Measurements from ENCODE around the gene COMMD6.
A peak's percentile ranks its signal among the peaks of the same experiment; 100 is the strongest.

Gene COMMD6

GRCh38 chr13:75481176-75482069, 56.2 kb downstream of the COMMD6 start:
- peaks cover 0 to 11% (median 4%) of the 10 kb centered on the region in 4 donors for H3K4me1 ChIP-seq
- H3K27ac ChIP-seq = peak overlapping the region; percentile 51 to 75
- no peaks in the 10 kb centered on the region for H3K9me3 ChIP-seq
- no peak for TF ChIP-seq CTCF (IDR thresholded peaks at IDR 0.05)
- peak in 1 of 2 donors; percentile 70 for DNase-seq
- H3K27me3 ChIP-seq = no peaks in the 10 kb centered on the region
- H3K36me3 ChIP-seq = no peaks in the 10 kb centered on the region
- peak overlapping the region; percentile 79 to 87 for H3K4me3 ChIP-seq
- intact Hi-C loops (cut with DNase I; ENCODE audit: low total_unique reads) = loop anchor here (5.0 kb wide), 2 partner anchors 56 to 109 kb away; partner anchors contain the start of gene COMMD6

GRCh38 chr13:75480671-75481175, 56.9 kb downstream of the COMMD6 start:
- peak; percentile 28 to 68 for DNase-seq
- no peaks in the 10 kb centered on the region for H3K27me3 ChIP-seq
- intact Hi-C loops (cut with DNase I; ENCODE audit: low total_unique reads) = loop anchor here (5.0 kb wide), 2 partner anchors 57 to 108 kb away; partner anchors contain the start of gene COMMD6
- peak overlapping the region in 1 of 2 donors; percentile 75 for H3K27ac ChIP-seq
- H3K9me3 ChIP-seq = no peaks in the 10 kb centered on the region
- peaks cover 0 to 11% (median 4%) of the 10 kb centered on the region in 4 donors for H3K4me1 ChIP-seq
- no peaks in the 10 kb centered on the region for H3K36me3 ChIP-seq
- no peak for TF ChIP-seq CTCF (IDR thresholded peaks at IDR 0.05)
- H3K4me3 ChIP-seq = peak overlapping the region; percentile 79 to 87

GRCh38 chr13:75479102-75479740, 58.4 kb downstream of the COMMD6 start:
- intact Hi-C loops (cut with DNase I; ENCODE audit: low total_unique reads) = no loop called here
- Histone ChIP-seq H3K36me3 (no peaks in the 10 kb centered on the region), H3K27ac (no peak overlapping the region), H3K9me3 (no peaks in the 10 kb centered on the region), H3K27me3 (no peaks in the 10 kb centered on the region), H3K4me3 (no peak overlapping the region), H3K4me1 (peaks cover 0 to 11% (median 4%) of the 10 kb centered on the region in 4 donors)
- DNase-seq = no peak
- TF ChIP-seq CTCF (IDR thresholded peaks at IDR 0.05) = no peak

- intact Hi-C loops (cut with DNase I; ENCODE audit: low total_unique reads) = no loop called here
- no peak overlapping the region for H3K27ac ChIP-seq
Observed at GRCh38 chr13:75478659-75479058, 59.0 kb downstream of the COMMD6 start.

More at GRCh38 chr13:75478659-75479058, 59.0 kb downstream of the COMMD6 start:
- Histone ChIP-seq H3K4me3 (no peak overlapping the region), H3K27me3 (no peaks in the 10 kb centered on the region), H3K9me3 (no peaks in the 10 kb centered on the region), H3K4me1 (peaks cover 0 to 14% (median 6%) of the 10 kb centered on the region in 4 donors), H3K36me3 (no peaks in the 10 kb centered on the region)
- TF ChIP-seq CTCF (IDR thresholded peaks at IDR 0.05) = no peak
- DNase-seq = no peak
